Measurements from ENCODE around the gene EXOSC7.
"Not testable (repeated sequence)": the region's sequence is repeated elsewhere in the genome, so short reads cannot be mapped to it uniquely, and the experiment has no call there.

The EXOSC7 gene

GRCh38 chr3:45041666-45042065 lies 65.6 kb downstream of the EXOSC7 start:
- no peak overlapping the region for H3K27ac Mint-ChIP-seq
- DNase-seq (no peak), ATAC-seq (no peak)
- H3K9me3 Mint-ChIP-seq: no peaks in the 10 kb centered on the region
- peaks cover 30% of the 10 kb centered on the region for H3K27me3 Mint-ChIP-seq
- no peak overlapping the region for H3K4me3 Mint-ChIP-seq
- H3K4me1 Mint-ChIP-seq: peaks cover 23% of the 10 kb centered on the region

DNA sequence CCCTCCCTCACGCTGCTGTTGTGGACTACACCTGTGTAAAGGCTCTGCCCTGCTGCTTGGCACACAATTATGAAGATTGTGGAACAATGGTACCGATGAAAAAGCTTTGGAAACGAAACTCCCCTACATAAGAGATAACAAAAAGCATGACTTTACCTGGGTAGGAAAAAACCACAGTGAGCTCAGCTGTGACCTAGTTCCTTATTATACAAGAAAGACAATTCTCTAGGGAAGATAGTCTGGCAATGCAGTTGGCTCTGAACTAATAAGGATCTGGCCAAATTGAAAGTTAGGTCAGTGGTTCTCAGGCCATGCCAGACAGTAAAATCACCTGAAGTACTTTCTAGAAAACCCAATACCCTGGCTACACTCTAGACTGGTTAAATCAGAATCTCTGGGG lies 66.1 kb downstream of the EXOSC7 start:
- DNase-seq (no peak), ATAC-seq (no peak)
- Mint-ChIP-seq H3K27ac (no peak overlapping the region), H3K27me3 (peaks cover 30% of the 10 kb centered on the region), H3K4me3 (no peak overlapping the region), H3K9me3 (no peaks in the 10 kb centered on the region), H3K4me1 (peaks cover 23% of the 10 kb centered on the region)

DNA sequence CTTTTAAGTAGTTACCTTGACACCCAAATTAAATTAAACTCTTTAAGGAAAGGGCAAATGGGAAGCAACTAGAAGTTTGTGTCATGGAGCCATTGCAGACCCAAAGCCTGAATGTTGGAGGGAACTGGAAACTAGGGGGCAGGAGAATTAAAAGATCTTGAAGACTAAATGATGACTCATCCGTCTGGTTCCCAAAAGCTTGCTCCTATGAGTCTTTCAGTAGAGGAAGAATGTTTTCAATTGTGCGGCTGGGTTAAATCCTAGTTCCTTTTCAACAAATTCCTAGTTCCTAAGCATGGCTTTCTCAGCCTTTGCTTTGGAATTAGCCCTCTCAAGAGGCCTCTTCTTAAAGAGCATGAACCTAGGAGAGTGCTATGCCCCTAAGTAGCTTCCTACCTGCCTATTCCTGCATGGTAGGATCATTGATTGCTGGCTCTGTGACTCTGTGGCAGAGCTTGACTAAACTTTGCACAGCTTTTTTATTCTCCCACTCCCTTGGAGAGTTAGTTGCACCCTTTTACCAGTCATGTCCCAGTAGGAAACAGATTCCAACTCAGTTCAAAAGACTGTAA lies 67.8 kb downstream of the EXOSC7 start:
- Mint-ChIP-seq H3K9me3 (no peaks in the 10 kb centered on the region), H3K27ac (no peak overlapping the region), H3K27me3 (peaks cover 35% of the 10 kb centered on the region), H3K4me1 (peaks cover 19% of the 10 kb centered on the region), H3K4me3 (no peak overlapping the region)
- DNase-seq (no peak), ATAC-seq (no peak)

- H3K9me3 Mint-ChIP-seq: no peaks in the 10 kb centered on the region
- DNase-seq: no peak
- H3K27ac Mint-ChIP-seq: no peak overlapping the region
- no peak overlapping the region for H3K4me3 Mint-ChIP-seq
- peaks cover 37% of the 10 kb centered on the region for H3K27me3 Mint-ChIP-seq
- no peaks in the 10 kb centered on the region for H3K4me1 Mint-ChIP-seq
- ATAC-seq: no peak
These were observed 72.2 kb downstream of the EXOSC7 start for GRCh38 chr3:45048244-45048643.

- Mint-ChIP-seq H3K4me3 (no peak overlapping the region), H3K27ac (peak overlapping the region in 1 of 2 donors; percentile 60), H3K9me3 (no peaks in the 10 kb centered on the region), H3K27me3 (peaks cover 37% of the 10 kb centered on the region), H3K4me1 (peaks cover 6% of the 10 kb centered on the region)
- DNase-seq (no peak), ATAC-seq (no peak)
These were observed 73.8 kb downstream of the EXOSC7 start for GRCh38 chr3:45049807-45050206.

GRCh38 chr3:45051685-45052084 lies 75.6 kb downstream of the EXOSC7 start:
- Mint-ChIP-seq H3K4me3 (no peak overlapping the region), H3K27ac (peak overlapping the region in 1 of 2 donors; percentile 61), H3K4me1 (peaks cover 6% of the 10 kb centered on the region), H3K27me3 (peaks cover 35% of the 10 kb centered on the region), H3K9me3 (no peaks in the 10 kb centered on the region)
- ATAC-seq (no peak), DNase-seq (no peak)

DNA sequence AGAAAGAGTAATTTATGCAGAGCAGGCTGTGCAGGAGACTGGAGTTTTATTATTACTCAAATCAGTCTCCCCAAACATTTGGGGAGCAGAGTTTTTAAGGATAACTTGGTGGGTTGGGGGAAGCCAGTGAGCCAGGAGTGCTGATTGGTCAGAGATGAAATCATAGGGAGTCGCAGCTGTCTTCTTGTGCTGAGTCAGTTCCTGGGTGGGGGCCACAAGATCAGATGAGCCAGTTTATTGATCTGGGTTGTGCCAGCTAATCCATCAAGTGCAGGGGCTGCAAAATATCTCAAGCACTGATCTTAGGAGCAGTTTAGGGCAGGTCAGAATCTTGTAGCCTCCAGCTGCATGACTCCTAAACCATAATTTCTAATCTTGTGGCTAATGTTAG lies 77.8 kb downstream of the EXOSC7 start:
- Mint-ChIP-seq H3K27ac (peak overlapping the region in 1 of 2 donors; percentile 37), H3K4me1 (peaks cover 19% of the 10 kb centered on the region), H3K27me3 (peaks cover 26% of the 10 kb centered on the region)
- not testable (repeated sequence) for H3K9me3 Mint-ChIP-seq, DNase-seq, H3K4me3 Mint-ChIP-seq, ATAC-seq

DNA sequence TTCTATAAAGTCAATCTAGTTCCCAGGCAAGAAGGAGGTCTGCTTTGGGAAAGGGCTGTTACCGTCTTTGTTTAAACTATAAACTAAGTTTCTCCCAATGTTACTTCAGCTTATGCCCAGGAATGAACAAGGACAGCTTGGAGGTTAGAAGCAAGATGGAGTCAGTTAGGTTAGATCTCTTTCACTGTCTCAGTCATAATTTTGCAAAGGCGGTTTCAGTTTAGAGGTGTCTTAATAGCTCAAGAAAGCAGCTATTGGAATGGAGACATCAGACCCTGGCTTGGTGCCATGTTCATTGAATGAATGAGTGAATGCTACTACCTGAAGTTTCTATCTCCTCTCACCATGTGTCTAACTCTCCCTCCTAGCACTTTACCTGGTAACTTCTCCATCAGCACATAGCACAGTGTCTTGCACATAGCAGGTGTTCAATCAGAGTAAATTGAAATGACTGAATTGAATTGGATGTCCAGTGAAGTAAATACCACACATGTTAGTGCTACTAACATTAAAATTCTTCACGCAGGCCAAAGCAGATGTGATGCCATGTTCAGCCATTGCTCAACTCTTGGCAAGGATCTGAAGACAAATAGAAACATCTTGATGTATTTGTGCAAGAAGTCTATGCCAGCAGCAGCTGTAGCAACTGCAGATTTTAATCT lies 78.3 kb downstream of the EXOSC7 start:
- Mint-ChIP-seq H3K9me3 (no peaks in the 10 kb centered on the region), H3K4me1 (peaks cover 19% of the 10 kb centered on the region), H3K4me3 (no peak overlapping the region), H3K27me3 (peaks cover 21% of the 10 kb centered on the region), H3K27ac (no peak overlapping the region)
- DNase-seq (no peak), ATAC-seq (no peak)

DNA sequence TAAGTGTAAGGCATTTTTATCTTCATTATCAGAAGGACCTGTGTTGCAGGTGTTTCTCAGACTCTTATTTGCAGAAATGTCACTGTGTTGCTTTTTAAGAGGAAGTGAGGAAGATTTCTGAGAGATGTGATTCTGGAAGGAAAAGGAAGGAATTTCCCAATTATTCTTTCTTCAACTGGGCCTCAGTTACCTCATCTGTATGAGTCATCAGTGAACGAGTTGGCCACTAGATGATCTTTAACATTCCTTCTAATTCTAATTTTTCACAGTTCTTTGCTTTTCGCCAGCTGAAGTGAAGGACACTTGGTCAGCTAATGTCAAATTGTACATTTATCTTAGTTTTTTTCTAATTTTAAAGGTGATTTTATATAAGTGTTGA lies 79.0 kb downstream of the EXOSC7 start:
- H3K27me3 Mint-ChIP-seq: peaks cover 14% of the 10 kb centered on the region
- no peak overlapping the region for H3K4me3 Mint-ChIP-seq
- H3K4me1 Mint-ChIP-seq: peaks cover 23% of the 10 kb centered on the region
- no peaks in the 10 kb centered on the region for H3K9me3 Mint-ChIP-seq
- DNase-seq (no peak), ATAC-seq (no peak)
- no peak overlapping the region for H3K27ac Mint-ChIP-seq

GRCh38 chr3:45055411-45056143 lies 79.5 kb downstream of the EXOSC7 start:
- peaks cover 9% of the 10 kb centered on the region for H3K27me3 Mint-ChIP-seq
- ATAC-seq: no peak
- no peak for DNase-seq
- no peak overlapping the region for H3K27ac Mint-ChIP-seq
- no peaks in the 10 kb centered on the region for H3K9me3 Mint-ChIP-seq
- H3K4me1 Mint-ChIP-seq: peaks cover 25% of the 10 kb centered on the region
- H3K4me3 Mint-ChIP-seq: no peak overlapping the region

GRCh38 chr3:45056608-45057301 lies 80.7 kb downstream of the EXOSC7 start:
- Mint-ChIP-seq H3K4me3 (no peak overlapping the region), H3K27ac (no peak overlapping the region), H3K4me1 (peaks cover 25% of the 10 kb centered on the region), H3K27me3 (peaks cover 9% of the 10 kb centered on the region), H3K9me3 (no peaks in the 10 kb centered on the region)
- ATAC-seq (no peak), DNase-seq (no peak)

- peaks cover 9% of the 10 kb centered on the region for H3K27me3 Mint-ChIP-seq
- ATAC-seq (no peak), DNase-seq (no peak)
- H3K9me3 Mint-ChIP-seq: no peaks in the 10 kb centered on the region
- H3K27ac Mint-ChIP-seq: peak overlapping the region in 1 of 2 donors; percentile 22
- H3K4me3 Mint-ChIP-seq: no peak overlapping the region
- peaks cover 25% of the 10 kb centered on the region for H3K4me1 Mint-ChIP-seq
These were observed 81.5 kb downstream of the EXOSC7 start for GRCh38 chr3:45057557-45057956.

DNA sequence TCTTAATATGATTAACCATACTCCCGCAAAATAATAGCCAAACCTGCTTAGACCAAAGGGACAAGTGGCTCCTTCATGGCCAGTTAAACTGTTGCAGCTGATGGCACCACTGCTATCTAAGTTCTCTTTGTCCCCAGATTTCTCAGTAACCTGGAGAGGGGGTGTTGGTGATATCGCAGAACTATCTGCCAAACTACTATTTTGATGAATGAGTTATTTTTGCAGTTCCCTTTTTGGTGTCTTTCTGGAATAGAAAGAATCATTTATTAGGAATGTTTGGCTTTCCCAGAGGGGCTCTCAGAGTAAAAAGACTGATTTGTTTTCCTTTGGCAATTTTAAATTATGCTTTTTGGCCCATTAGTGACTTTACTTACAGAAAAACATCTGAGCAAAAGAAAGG lies 83.1 kb downstream of the EXOSC7 start:
- no peak for ATAC-seq
- Mint-ChIP-seq H3K4me3 (no peak overlapping the region), H3K4me1 (peaks cover 20% of the 10 kb centered on the region), H3K27me3 (peaks cover 9% of the 10 kb centered on the region), H3K27ac (no peak overlapping the region), H3K9me3 (no peaks in the 10 kb centered on the region)
- DNase-seq: no peak

DNA sequence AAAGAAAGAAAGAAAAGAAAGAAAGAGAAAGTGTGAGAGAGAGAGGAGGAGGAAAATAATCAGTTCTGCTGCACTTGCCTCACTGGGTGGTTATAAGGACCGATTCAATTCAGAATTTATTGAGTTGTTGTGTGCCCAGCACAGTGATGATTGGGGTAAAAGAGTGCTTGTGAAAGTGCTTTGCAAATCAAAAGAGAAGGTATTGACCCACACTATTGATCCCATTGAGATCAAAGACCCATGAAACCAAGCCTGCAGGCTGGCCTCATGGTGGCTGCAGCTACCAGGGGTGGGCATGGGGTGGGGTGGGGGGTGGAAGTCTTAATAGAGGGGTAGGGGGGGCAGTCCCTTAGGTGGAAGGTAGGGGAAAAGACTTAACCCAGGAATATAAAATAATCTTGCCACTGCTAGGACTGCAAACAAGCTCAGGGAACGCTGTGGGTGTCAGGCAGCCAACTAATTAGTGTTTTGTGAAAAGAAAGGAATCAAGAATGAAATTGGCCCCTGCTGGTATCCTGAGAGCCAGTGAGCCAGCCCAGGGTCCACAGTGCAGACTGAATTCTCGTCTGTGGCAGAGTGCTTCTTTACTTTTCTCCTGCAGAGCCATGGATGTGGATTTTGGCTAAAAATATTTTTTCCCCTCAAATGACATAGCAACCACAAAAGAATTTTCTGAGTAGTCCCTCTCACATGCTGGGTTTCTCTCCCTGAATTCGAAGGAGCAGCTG lies 84.3 kb downstream of the EXOSC7 start:
- DNase-seq: no peak
- Mint-ChIP-seq H3K4me3 (no peak overlapping the region), H3K27ac (peak overlapping the region in 1 of 2 donors; percentile 61), H3K27me3 (peaks cover 9% of the 10 kb centered on the region), H3K4me1 (peaks cover 31% of the 10 kb centered on the region), H3K9me3 (no peaks in the 10 kb centered on the region)
- no peak for ATAC-seq
